GM20431 (cell line): ENCODE results near the gene CEP72.
"Not testable (repeated sequence)": the region's sequence is repeated elsewhere in the genome, so short reads cannot be mapped to it uniquely, and the experiment has no call there.

Experiments used
- in situ Hi-C: fragments of 300-500 bp; cut with MseI, MboI; formaldehyde crosslinking; loops from one replicate; pipeline ENCODE4 v1.15.0; 2020; ENCODE audit warnings: low sequenced_read_pairs; ENCODE audit not compliant: unreplicated experiment

CEP72 gene, protein sequence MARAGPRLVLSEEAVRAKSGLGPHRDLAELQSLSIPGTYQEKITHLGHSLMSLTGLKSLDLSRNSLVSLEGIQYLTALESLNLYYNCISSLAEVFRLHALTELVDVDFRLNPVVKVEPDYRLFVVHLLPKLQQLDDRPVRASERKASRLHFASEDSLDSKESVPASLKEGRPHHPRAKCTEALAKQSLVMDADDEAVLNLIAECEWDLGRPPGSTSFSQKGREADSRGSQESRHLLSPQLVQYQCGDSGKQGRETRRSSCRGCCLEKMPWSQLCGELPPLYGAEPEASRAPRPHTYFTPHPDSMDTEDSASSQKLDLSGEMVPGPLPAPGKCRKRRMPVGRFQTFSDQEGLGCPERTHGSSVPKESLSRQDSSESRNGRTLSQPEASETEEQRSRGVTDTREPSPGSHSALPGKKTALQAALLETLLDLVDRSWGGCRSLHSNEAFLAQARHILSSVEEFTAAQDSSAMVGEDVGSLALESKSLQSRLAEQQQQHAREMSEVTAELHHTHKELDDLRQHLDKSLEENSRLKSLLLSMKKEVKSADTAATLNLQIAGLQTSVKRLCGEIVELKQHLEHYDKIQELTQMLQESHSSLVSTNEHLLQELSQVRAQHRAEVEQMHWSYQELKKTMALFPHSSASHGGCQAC

DNA sequence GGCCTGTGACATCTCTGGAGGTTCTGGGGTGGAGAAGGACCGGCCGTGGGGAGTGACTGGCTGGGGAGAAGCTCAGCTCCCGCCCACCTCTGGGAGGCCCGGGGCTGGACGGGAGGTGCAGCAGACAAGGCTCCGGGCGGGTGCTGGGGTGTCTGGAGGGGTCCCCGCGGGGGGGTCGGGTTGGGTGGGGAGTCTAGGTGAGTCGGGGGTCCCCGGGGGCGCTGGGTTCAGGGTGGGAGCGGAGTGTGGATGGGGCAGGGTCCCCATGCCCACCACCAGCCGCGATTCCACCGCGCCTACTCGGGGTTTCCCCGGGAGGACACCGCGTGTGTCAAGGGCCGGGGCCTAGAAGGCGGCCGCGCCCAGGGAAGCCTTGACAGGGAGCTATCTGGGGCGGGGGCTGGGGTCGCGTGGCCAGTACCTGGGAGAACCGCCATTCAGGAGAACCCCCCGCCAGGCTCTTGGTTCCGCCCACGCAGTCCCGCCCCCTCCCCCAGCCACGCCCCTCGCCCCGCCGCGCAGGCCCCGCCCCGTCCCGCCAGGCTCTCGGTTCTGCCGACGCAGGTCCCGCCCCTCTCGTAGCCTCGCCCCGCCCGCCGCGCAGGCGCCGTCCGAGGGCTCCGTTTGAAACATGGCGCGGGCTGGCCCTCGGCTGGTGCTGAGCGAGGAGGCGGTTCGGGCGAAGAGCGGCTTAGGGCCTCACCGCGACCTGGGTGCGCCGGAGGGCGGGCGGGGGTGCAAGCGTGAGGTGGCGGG lies at the start of gene CEP72:
Gene CEP72, plus strand, starts transcription at position 610 of the 756 bp plus-strand sequence. Its CDS starts 22 bp downstream, at position 632.
- in situ Hi-C loops = no loop called here

DNA sequence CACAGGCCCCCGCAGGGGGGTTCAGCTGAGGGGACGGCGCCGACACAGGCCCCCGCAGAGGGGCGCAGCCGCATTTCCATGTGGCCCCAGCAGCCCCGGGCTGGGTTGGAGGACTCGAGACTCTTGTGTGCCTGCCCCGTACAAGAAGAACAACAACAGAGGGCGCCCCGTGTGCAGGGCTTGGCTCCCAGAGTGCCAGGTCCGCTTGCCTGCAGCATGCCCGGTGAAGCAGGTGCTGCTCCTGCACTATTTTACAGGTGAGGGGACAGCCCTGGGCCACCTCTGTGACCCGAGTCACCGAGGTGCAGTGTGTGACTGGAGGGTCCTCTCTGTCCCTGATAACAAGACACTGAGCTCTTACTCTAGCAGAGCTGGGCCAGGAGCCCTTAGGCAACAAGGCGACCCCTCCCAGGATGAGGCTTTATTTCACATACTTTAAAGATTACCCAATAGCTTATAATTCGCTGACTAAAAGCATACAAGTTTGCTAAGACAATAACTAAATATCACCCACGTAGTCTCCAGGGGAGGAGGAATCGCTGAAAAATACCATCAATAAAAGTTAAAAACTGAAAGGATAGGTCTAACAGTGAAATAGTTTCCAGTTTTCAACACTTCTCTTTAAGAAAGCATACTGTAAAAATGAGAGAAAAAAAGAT lies 46.2 kb upstream of the CEP72 start:
- in situ Hi-C loops = no loop called here

DNA sequence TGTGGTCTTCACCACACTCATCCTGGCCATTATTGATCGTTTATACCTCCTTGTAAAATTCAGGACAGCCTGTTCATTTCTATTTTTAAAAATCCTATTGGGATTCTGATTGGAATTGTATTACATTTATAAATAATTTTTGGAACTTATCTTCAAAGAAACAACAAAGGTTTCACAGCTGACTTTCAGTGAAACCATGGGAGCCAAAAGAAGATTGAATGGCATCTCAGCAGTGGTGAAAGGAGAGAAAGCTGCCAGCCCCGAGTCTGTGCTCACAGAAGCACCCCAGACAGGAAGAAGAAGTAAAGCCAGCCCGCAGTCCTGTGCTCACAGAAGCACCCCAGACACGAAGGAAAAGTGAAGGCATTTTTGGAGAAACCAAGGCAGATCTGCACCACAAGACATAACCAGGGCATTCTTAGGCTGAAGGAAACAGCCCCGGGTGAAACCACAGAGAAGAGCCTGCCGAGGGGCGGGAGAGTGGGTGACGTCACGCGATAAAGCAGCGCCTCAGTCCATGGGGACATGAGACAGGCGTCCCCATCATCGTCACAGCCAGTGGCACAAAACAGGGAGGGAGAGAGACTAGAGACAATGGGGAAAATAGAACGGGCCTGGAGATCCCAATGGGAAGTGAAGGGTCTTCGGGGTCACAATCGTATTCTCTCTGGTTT lies 45.4 kb upstream of the CEP72 start:
- in situ Hi-C loops = no loop called here

DNA sequence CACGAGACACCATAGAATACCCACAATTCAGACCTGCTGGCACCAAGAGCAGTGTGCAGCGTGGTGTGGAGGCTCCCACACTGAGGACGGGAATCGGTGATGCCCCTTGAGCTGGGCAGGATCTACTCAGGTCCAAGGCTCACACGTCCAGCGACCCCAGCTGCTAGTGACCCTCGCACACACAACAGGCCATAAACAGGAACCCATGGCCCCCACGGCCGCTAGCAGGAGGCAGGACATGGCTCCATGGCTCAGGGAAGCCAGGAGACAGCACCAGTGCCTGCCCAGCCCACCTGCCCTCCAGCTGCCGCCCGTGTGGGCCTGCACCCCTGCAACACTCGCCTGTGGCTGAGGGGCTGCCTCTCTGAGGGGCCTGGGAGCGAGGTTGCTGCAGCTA lies 44.5 kb upstream of the CEP72 start:
- in situ Hi-C loops = no loop called here

DNA sequence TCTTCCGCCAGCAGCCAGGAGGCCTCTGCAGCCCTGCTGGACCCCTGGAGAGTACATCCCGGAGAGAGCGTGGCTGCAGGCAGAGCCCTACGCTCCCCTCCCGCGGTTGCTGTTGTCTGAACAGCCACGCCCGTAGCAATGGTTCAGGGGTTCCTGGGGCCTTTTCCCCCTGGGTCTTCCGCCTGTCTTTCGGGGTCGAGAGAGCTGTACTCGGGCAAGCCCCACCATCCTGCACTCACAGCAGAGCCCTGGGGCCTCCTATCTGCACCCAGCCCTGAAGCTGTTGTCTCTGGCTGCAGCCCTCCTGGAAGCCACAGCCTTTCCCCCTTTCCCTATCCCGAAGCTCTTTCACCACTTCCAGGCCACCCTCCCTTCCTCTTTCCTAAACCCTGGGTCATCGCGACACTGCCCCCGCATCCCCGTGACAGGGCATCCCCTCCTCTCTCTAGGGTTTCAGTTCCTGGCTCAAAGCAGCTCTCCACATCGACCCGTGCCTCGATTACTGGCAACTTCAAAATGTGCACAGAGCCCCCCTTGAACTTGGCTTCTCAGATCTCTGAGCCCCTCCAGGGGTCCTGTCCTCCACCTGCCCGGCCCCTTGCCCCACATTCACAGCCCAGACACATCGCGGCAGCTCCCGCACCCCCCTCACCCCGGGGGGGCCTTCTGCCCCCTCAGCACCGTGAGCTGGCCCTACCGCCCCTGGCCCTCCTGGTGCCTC lies 43.9 kb upstream of the CEP72 start:
- in situ Hi-C loops = no loop called here

DNA sequence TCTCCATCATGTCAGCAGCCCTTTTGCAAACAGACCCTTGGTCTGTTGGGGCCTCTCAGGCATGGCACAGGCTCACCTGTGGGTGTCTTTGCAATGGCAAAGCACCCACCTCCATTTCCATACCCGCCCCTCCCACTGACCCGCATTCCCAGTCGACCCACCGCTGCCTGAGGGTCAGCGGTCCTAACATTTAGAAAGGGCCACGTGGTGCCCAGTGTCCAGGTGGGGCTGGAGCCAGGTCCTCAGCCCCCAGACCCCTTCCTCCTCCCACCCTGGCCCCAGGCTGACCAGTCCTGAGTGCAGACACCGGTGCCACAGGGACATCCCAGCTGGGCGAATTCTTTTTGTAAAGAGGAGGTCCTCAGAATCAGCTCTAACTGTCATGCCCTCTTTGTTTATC lies 43.3 kb upstream of the CEP72 start:
- in situ Hi-C loops = no loop called here

DNA sequence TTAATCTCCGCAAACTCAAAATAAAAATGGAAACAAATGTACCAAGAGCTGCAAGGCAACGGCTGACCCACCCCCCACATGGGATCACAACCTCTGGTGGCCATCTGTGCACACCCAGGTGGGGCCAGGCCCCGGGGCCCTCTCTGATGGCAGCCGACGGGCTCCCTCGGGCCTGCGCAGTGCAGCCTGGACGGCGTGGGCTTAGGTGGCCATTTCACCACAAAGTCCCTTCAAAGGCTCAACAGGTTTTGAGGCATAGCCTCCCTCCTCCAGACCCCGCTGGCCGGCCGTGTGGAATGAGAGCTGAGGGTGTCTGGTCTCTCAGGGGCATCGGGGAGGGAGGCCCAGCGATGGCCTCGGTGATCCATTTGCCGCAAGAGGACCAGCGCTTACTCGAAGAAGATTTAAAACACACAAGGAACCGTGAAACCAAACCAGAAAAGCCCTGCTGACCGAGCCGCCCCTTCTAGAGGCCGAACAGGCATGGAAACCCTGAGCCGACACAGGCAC lies 42.7 kb upstream of the CEP72 start:
- in situ Hi-C loops = no loop called here

DNA sequence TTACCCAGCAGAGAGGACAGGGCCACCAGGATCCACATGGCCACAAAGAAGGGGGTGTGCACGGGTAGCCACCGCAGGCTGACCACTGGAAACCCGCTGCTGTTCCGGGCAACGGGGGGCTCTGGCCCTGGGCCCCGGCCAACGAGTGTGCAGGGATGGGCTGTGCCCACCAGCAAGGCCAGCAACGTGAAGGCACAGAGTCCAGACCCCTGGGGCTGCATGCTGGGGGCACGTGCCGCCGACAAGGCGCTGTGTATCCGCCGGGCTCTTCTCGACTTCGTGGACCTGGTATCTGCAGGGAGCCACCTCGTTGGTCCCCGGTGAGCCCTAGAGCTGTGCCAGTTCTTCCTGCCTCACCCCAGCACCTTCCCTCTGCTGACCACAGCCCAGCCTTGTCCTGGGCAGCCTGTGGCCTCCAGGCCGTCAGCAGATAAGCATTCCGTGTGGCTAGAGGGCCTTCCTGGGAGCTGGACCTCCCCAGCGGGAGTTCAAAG lies 42.2 kb upstream of the CEP72 start:
- in situ Hi-C loops = no loop called here

DNA sequence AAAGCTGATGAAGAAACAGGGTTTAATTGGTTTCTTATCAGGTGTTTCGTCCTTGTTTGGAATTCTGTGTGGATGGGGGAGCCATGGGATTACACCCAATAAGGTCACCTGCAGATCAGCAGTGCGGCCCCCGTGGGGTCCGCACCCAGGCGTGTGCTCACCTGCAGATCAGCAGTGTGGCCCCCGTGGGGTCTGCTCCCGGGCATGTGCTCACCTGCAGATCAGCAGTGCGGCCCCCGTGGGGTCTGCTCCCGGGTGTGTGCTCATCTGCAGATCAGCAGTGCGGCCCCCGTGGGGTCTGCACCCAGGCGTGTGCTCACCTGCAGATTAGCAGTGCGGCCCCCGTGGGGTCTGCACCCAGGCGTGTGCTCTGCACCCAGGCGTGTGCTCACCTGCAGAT lies 41.7 kb upstream of the CEP72 start:
- in situ Hi-C loops = no loop called here

DNA sequence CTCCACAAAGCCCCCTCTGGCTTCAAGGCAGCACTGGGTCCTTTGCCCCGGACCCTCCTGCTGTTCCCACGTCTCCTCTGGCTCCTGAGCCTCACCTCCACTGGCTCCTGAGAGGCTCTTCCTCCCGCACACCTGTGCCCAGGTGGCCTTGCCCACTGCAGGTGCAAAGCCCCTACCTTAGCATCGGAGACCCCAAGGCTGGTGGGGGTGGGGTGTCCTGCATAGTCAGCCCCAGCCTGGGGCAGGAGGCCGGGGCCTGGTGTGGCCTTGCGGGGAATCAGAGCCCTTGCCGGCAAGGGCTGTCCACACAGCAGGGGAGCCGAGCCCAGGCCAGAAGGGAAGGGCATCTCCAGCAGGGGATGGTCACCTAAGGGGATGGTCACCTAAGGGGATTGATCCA lies 41.3 kb upstream of the CEP72 start:
- in situ Hi-C loops = no loop called here

DNA sequence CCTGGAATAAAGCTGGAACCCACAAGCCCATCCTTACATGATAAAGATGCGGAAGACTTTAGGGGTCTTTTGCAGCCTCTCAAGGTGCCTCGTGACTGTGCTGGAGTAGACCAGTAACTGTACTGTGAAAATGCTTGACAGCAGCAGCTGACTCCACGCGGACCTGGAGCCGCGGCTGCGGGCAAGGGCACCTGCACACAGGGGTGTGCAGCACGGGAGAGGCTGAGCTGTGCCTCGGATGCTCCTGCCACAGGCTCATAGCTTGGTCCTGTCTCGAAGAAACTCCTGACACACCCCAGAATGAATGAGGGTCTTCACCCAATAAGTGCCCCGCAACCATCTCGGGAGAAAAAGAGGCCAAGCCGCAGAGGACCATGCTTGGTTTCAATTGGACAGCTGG lies 40.3 kb upstream of the CEP72 start:
- in situ Hi-C loops = no loop called here

DNA sequence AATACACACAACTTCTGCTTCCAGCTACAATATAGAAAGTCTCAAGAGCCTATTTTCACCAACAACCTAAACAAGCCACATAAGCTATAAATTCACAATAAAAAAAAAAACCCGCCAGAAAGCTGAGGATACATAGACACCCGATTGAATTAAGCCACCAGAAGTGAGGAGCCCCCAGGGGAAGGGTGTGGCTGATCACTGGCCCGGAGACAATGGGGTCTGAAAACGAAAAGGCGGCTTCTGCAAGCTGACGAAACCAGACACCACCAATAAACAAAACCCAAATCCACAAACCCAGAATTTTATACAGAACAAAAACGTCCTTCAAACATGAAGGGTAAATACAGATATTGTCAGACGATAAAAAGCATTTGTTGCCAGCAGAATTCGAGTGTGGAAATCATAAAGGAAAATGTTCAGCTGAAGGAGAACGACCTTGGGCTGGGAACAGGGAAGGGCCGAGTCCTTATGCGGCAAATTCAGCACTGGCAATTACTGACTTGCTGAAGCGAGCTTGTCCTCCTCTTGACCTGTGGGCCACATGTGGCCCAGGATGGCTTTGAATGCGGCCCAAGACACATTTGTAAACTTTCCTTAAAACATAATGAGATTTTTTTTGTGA lies 39.6 kb upstream of the CEP72 start:
- in situ Hi-C loops = no loop called here

DNA sequence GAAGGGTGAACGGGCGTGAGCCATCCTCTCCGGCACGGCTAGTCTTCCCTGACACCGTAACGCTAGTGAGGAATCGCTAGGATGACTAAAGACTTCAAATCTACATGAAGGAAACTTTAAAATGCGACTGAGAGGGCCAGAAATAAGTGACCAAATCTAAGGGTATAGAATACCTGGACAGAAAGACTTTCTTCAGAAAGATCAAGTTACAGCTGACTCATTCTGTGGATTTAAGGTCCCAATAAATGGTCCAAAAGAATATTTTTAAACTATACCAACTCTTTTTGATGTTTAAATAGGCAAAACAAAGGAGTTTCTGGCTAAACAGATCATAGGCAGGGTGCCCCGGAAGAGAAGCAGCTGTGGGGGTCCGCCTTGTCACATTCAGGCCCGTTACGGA lies 38.9 kb upstream of the CEP72 start:
- in situ Hi-C loops = no loop called here

DNA sequence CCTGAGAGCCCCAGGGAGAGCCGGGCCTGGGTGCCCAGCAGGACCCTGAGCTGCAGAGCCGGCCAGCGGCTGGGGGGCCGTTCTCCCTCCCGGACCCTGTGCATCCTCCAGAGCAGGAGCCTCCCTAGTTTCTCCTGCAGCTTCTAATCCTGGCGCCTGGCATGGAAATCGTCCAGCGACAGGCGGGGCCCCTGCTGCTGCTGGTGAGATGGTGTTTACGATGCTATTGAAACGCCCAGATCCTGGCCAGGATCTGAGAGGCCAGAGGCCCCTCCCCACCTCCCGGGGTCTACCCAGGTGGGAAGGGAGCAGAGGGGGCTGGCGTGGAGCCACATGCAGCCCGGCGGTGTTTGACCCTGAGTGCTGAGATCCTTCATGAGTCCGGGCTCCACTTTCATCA lies 38.2 kb upstream of the CEP72 start:
- in situ Hi-C loops = no loop called here

DNA sequence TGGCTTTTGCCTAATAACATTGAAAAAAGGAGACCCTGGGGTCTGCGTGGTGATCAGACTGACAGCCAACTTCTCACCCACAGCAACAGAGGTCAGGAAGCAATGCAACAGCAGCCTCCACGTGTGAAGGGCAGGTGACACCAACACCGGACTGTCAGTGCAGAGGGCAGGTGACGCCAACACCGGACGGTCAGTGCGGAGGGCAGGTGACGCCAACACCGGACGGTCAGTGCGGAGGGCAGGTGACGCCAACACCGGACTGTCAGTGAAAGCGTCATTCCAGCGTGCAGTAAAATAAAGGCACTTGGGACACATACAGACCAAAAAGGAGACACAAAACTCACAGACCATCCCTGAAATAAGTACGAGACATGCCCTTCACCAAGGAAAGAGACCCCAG lies 37.2 kb upstream of the CEP72 start:
- in situ Hi-C loops = no loop called here

DNA sequence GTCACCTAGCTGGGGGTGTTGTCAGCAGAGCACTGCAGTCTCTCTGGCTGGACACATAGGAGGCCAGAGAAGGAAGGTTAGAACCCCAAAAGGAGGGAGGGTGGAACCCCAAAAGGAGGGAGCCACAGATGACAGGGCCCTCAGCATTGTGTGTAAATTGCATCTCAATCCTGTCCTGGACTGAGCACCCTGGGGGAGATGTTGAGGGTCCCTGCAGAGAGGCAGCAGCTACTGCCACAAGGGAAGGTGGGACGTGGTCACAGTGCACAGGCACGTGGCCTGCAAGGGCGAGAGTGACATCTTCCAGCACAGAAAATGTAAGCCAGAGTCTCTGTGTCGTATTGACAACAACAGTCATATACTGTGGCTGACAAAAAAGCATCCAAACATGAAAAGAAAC lies 36.5 kb upstream of the CEP72 start:
- in situ Hi-C loops = no loop called here

DNA sequence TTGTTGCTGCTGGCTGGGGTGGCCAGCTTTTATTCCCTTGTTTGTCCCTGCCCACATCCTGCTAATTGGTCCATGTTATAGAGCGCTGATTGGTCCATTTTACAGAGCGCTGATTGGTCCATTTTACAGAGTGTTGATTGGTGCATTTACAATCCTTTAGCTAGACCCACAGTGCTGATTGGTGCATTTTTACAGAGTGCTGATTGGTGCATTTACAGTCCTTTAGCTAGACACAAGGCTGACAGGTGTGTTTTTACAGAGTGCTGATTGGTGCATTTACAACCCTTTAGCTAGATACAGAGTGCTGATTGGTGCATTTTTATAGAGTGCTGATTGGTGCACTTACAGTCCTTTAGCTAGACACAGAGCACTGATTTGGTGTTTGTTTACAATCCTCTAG lies 34.9 kb upstream of the CEP72 start:
- in situ Hi-C loops = not testable (repeated sequence)

DNA sequence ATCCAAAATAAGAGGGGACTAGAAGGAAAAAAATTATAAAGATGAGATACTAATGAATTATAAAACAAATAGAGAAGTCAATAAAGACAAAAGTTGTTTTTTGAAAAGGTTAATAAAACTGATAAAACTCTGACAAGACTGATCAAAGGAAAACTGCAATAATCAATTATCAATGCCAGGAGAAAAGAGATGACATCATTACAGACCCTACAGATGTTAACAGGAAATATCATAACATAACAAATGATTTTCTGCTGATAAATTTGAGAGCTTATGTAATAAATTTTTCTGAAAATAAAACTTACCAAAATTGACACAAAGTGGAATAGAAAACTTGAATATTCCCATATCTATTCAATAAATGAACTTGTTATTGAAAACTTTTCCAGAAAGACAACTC lies 34.3 kb upstream of the CEP72 start:
- in situ Hi-C loops = no loop called here

DNA sequence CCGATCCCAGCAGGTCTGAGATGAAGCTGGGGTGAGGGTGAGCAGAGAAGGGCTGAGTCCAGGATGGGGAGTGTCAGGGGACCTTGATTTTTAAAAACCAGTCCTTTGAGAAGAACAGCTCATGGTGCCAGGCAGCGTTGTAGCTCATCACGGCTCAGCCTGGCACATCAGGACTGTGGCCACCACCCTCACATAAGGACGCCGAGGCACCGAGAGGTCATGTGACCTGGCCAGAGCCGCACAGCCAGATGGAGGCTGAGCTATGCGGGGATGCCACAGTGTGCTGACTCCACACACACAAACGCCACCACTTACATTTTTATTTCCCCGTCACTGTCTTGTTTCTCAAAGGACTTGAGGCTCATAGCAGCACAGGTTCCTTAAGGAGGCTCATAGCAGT lies 32.9 kb upstream of the CEP72 start:
- in situ Hi-C loops = no loop called here
